ENCODE data around the gene IDH3A.

Gene IDH3A

DNA sequence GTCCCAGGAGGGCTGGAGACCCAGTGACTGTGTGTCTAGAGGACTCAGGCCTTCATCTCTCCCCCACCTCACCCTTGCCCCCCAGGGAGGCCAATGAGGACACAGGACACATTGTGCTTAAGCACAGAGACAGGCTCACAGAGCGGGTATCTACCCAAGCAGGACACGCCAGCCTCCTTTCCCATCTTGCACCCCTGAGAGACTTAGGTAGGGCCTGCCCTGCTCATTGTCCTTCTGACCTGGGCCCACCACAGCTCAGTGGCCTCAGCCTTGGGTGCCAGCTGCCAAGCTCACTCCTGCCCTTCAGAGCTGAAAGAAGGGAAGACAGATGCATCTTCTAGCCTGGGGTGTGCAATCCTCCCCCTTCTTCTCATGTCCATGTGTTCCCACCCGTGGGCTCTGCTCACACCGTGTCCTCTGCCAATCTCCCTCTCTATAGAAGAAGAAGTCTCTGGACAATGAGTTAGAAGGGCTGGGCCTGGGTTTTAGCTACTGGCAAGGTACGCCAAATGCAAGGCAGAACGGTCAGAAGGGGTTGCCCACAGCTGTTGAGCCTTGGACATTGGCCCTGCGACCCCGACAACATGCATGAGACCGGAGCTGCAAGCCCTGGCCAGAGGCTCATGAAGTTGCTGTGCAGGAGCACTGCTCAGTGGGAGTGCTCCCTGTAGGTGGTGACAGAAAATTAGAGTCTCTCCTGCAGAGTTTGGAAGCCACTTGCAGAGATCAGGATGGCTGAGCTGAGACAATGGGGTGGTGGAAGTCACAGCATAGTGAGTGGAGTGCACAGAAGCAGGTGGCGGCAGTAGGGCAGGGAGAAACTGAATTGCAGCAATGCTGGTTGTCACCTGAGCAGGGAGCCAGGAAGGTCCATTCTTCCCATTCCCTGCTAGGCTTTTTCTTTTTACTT lies 52.4 kb downstream of the IDH3A start:
- no peak for DNase-seq (ENCODE audit: low read depth in 2 of 2, low spot score in 1 of 2)

DNA sequence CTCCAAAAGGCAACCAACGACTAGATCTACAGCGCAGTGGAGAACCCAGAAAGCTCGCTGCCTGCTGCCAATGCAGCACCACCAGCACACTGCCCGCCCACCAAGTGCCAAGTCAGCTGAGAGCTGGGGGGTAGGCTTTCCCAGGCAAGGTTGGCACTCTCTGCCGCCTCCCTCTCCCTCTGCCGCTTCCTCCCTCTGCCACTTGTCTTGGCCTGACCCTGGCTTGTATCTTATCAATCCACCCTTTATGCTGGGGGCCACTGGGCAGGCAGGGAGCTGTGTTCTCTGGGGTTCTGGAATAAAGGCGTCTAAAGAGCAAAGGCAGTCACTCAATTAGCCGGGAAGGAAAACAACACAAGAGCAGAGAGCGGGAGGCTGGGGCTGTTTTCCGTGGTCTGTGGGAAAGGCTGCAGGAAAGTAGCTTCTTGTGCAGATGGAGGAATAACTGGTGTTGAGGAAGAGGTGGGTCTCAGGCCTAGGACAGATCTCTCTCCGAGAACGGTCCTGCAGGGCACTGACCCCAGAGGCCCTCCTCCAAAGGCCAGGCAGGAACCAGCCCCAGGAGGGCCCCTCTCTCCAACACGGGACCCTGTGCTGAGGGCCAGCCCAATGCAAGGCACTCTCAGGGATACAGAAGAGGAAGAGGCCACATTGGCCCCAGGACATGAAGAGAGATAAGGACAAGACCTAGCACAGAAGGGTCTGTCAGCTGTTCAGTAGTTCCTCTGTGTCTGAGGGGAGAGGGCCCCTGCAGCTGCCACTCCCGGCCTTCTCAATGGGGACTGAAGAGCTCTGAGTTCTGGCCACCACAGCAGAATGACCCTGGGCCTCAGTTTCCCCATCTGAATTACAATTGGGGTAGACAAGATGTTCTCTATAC lies 54.4 kb downstream of the IDH3A start:
- no peak for DNase-seq (ENCODE audit: low read depth in 2 of 2, low spot score in 1 of 2)

- no peak for DNase-seq (ENCODE audit: low read depth in 2 of 2, low spot score in 1 of 2)
These were observed 55.5 kb downstream of the IDH3A start for GRCh38 chr15:78204351-78205309.

DNA sequence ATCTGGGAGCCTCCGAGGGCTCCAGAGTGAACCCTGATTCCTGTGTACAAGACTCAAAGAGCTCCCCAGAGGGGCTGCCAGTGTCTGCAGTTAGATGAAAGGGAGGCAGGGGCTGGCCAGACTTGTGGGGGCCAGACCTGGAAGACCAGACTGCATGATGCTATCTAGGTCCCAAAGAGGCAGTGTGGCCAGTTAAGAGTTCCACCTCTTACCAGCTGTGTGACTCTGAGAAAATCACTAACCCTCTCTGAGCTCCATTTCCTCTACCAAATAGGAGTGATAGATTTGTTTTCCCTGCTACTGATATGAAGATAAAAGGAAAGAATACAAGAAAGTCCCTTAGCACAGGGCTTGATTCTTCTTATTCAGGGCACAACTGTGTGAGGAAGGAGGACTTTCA lies 56.2 kb downstream of the IDH3A start:
- DNase-seq (ENCODE audit: low read depth in 2 of 2, low spot score in 1 of 2): no peak

GRCh38 chr15:78205856-78206255 lies 56.7 kb downstream of the IDH3A start:
- DNase-seq (ENCODE audit: low read depth in 2 of 2, low spot score in 1 of 2): no peak

GRCh38 chr15:78206326-78207109 lies 57.4 kb downstream of the IDH3A start:
- DNase-seq (ENCODE audit: low read depth in 2 of 2, low spot score in 1 of 2): no peak

DNA sequence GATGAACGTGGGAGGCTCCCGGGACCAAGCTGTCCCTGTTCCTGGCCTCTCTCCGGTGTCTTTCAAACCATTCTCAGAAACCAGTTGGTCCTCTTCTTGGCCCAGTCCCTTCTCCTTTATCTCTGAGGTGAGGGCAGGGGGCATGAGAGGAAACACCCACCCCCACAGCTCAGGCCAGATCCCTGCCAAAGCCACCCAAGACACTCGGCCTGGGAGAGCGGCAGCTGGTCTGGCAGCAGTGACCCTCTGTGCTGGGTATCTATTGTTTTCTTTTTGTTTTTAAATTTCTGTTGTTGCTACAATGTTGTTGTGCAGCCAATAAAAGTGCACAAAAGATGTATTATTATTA lies 57.9 kb downstream of the IDH3A start:
- DNase-seq (ENCODE audit: low read depth in 2 of 2, low spot score in 1 of 2): no peak

DNA sequence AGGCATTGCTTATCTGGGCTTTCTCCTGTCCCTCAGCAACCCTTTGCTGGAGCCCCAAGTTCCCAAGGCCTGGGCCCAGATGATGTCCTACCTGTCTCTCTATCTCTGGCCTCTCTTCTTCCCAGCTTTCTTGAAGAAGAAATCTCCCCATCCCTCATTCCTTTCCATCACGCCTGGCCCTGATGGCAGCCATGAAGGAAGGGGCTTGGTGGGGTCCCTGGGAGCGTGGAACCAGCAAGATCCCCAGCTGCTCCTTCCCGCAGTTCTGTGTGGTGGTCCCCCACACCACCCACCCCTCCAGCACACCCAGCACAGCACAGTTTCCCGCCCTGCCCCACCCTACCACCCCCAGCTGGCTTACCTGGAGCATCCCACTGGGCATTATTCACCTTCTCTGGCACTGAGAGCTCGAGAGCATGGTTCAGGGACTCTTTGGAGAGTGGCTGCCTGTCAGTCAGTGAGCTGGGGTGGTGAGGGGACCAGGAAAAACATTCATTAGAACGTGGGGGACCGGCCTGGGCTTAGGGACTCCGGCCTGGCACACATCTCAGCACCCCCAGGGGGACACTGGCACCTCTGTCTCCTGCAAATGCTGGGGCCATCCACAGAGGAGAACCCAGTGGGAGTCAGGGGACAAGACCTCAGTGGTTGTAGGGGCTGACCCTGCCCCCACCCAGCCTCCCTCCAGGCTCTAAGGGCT lies 58.6 kb downstream of the IDH3A start:
- no peak for DNase-seq (ENCODE audit: low read depth in 2 of 2, low spot score in 1 of 2)

- no peak for DNase-seq (ENCODE audit: low read depth in 2 of 2, low spot score in 1 of 2)
These were observed 59.2 kb downstream of the IDH3A start for GRCh38 chr15:78208341-78208844.

DNA sequence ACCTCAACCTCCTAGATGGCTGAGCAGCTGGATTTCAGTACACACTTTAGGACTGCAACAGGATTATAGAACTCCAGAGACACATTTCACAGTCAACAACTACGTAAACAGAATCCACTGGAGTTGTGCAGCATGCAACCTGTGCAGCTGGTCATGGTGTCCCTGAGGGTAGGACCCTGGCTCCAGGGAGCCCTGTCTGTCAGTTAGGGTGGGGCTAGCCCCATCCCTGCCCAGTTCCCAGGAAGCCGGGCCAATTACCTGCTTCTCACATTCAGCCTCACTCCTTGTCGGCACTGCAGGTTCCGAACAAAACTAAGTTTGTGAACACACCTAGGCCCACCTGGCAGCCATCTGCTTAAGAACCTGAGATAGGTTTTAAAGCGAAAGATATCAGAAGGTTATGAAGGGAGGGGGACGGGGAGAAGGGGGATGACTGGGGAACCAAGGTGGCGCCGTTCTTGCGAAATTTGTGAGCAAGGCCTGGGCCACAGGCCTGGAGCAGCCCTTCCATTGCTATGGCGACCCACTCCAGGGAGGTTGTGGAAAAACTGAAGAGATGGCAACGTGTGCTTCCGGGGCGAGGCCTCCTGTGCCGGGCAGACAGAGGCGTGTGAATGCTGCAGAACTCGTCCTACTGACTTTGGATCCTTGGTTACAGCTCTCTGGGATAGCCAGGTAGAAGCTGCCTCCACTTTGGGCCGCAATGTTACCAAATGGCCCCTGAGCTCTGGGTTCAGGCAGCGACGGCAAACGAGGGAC lies 59.9 kb downstream of the IDH3A start:
- no peak for DNase-seq (ENCODE audit: low read depth in 2 of 2, low spot score in 1 of 2)

- DNase-seq (ENCODE audit: low read depth in 2 of 2, low spot score in 1 of 2): no peak
These were observed 60.6 kb downstream of the IDH3A start for GRCh38 chr15:78209646-78210348.

DNA sequence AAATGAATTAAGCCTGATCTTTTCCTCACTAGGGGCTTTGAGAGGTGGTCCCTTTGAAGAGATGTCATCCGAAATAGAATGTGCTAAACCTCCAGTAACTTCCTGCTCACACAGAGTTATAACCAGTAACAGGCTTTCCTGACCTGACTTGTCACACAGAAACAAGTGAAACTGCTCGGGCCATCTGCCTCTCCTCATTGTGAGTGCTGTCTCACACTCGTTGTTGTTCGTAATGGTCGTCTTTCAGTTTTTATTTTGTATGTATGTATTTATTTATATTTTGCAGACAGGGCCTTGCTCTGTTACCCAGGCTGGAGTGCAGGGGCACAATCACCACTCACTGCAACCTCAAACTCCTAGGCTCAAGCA lies 61.2 kb downstream of the IDH3A start:
- DNase-seq (ENCODE audit: low read depth in 2 of 2, low spot score in 1 of 2): no peak

DNA sequence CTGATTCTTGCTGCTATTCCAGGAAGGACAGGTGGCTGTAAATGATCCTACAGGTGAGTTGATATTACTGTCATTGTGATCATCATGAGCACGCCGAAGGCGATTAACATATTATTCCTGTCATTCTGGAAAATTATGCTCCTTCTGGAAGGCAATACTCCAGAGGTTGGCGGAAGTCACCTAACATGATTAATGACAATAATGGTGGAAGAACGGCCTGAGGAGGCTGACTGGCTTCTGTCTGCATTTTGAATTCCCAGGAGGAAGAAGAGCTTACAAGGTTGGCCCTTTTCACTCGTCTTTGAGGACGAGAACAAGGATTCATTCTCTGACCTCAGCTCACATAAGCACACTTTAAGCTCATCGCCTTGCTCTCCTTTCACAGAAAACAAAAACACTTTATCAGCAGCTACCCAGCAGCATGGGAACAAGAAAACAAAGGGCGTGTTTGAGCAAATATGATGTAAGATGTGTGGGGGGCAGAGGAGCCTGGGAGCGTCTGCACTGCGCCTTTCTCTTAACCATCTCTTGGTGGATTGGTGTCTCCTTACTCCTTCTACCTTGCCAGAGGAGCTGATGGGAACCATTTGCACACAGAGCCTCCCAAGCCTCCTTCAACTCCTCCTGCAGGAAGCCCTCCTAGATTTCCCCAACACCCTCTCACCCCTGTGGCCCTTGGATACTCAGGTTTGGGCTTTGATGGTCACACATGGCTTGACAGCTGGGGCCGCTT lies 62.2 kb downstream of the IDH3A start:
- no peak for DNase-seq (ENCODE audit: low read depth in 2 of 2, low spot score in 1 of 2)

DNA sequence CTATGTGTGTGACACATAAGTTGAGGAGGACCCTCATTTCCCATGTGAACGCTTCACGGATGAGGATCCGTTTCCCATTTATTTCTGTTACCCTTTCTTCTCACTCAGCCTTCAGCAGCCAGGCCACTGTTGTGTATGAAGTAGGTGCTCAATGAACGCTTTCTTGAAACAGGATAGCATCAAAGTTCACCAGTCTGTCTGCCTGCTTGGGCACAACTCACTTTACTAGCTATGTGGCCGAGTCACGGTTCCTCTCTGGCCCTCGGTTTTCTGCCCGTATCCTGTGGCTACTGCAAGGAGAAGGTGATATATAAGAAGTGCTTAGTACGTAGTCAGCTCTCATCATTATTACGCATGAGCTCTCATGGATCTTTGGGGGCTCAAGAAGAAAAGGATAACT lies 62.8 kb downstream of the IDH3A start:
- no peak for DNase-seq (ENCODE audit: low read depth in 2 of 2, low spot score in 1 of 2)

- DNase-seq (ENCODE audit: low read depth in 2 of 2, low spot score in 1 of 2): no peak
These were observed 63.6 kb downstream of the IDH3A start for GRCh38 chr15:78212546-78213424.

- no peak for DNase-seq (ENCODE audit: low read depth in 2 of 2, low spot score in 1 of 2)
These were observed 64.2 kb downstream of the IDH3A start for GRCh38 chr15:78213425-78213750.

DNA sequence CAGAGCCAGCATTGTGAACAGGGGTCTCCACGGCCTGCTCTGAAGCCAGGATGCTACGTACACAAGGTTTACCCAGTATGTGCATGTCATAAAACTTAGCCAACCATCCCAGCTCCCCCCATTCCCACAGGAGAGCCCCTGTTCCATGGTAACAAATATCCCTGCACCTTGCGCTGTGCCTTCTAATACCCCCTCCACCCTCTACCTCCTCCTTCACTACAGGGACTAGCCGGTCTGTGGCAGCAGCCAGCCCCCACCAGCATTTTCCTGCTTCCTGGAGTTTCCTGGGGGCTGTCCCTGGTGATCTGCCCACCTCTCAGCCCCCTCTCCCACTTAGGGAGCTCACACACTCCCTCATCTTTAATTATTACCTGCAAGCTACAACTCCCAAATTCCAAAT lies 64.8 kb downstream of the IDH3A start:
- DNase-seq (ENCODE audit: low read depth in 2 of 2, low spot score in 1 of 2): no peak

All from stimulated activated CD8-positive, alpha-beta memory T cell treated with anti-CD3 and anti-CD28 coated beads, Interleukin-4, amount 100 ng/mL, for 4 hours (primary cell).